Measurements from ENCODE around the gene DUSP7.

DUSP7 gene

GRCh38 chr3:52065264-52065756 is 8.9 kb upstream of the DUSP7 start:
- DNase-seq (ENCODE audit: insufficient read length, low spot score) (no peak), FAIRE-seq (no peak)
- TF ChIP-seq CTCF (IDR thresholded peaks at IDR 0.05; ENCODE audit: insufficient read depth, missing control alignments): no peak

- FAIRE-seq (no peak), DNase-seq (ENCODE audit: insufficient read length, low spot score) (no peak)
- TF ChIP-seq CTCF (IDR thresholded peaks at IDR 0.05; ENCODE audit: insufficient read depth, missing control alignments): no peak
These were observed 8.2 kb upstream of the DUSP7 start for GRCh38 chr3:52064561-52064960.

GRCh38 chr3:52063026-52063723 is 6.8 kb upstream of the DUSP7 start:
- DNase-seq (ENCODE audit: insufficient read length, low spot score): no peak
- TF ChIP-seq CTCF (IDR thresholded peaks at IDR 0.05; ENCODE audit: insufficient read depth, missing control alignments): no peak
- FAIRE-seq: no peak

- DNase-seq (ENCODE audit: insufficient read length, low spot score): no peak
- FAIRE-seq: no peak
- no peak for TF ChIP-seq CTCF (IDR thresholded peaks at IDR 0.05; ENCODE audit: insufficient read depth, missing control alignments)
These were observed 6.1 kb upstream of the DUSP7 start for GRCh38 chr3:52062505-52062904.

GRCh38 chr3:52061121-52061910 is 4.9 kb upstream of the DUSP7 start:
- FAIRE-seq (no peak), DNase-seq (ENCODE audit: insufficient read length, low spot score) (no peak)

GRCh38 chr3:52059781-52060180 is 3.4 kb upstream of the DUSP7 start:
- DNase-seq (ENCODE audit: insufficient read length, low spot score) (no peak), FAIRE-seq (no peak)
- TF ChIP-seq CTCF (IDR thresholded peaks at IDR 0.05; ENCODE audit: insufficient read depth, missing control alignments): no peak

More at GRCh38 chr3:52061121-52061910, 4.9 kb upstream of the DUSP7 start:
- TF ChIP-seq CTCF (IDR thresholded peaks at IDR 0.05; ENCODE audit: insufficient read depth, missing control alignments): no peak

Measured in D721Med (cell line).